B cell (primary cell): ENCODE data around the gene WDR1.

Source experiments
- EZH2 ChIP-seq: IDR thresholded peaks from 2 replicates; pipeline ENCODE4 v1.6.1; 2012; ENCODE audit warnings: borderline replicate concordance, low read depth, mild to moderate bottlenecking, moderate library complexity, low read length; ENCODE audit not compliant: insufficient read depth, poor library complexity, severe bottlenecking
- TF ChIP-seq, protein P1 (sequence below): fragments of 200-600 bp; IDR thresholded peaks from one replicate; pipeline ENCODE4 v1.8.0; 2022; ENCODE audit warnings: antibody characterized with exemption, mild to moderate bottlenecking

- TF ChIP-seq, protein P1, sequence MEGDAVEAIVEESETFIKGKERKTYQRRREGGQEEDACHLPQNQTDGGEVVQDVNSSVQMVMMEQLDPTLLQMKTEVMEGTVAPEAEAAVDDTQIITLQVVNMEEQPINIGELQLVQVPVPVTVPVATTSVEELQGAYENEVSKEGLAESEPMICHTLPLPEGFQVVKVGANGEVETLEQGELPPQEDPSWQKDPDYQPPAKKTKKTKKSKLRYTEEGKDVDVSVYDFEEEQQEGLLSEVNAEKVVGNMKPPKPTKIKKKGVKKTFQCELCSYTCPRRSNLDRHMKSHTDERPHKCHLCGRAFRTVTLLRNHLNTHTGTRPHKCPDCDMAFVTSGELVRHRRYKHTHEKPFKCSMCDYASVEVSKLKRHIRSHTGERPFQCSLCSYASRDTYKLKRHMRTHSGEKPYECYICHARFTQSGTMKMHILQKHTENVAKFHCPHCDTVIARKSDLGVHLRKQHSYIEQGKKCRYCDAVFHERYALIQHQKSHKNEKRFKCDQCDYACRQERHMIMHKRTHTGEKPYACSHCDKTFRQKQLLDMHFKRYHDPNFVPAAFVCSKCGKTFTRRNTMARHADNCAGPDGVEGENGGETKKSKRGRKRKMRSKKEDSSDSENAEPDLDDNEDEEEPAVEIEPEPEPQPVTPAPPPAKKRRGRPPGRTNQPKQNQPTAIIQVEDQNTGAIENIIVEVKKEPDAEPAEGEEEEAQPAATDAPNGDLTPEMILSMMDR = no peak
- no peak for TF ChIP-seq EZH2
Measured at GRCh38 chr4:10124167-10124930, 7.8 kb upstream of the WDR1 start.
